B cell (primary cell): ENCODE measurements around the gene MTFR1L. TPM values are rescaled to one million over a fixed set of nuclear protein-coding genes. Genes with fewer than 3 reads are reported as not detected.

Experiments
- ATAC-seq: fragments of 200-7000 bp; cut with Tn5 transposase; one replicate; pipeline ENCODE4 v1.10.0; 2021; ENCODE audit warnings: low read depth, mild to moderate bottlenecking, moderate number of reproducible peaks, moderate library complexity
- CTCF ChIA-PET: fragments of 350-600 bp; sonication (Branson Sonifier 250); formaldehyde crosslinking; loops from one replicate; lab custom pipeline; 2021; ENCODE audit warnings: antibody characterized with exemption, inconsistent platforms; lab: Charles Lee
- POLR2A ChIA-PET: fragments of 350-600 bp; sonication (Branson Sonifier 250); formaldehyde crosslinking; loops from one replicate; lab custom pipeline; 2021; ENCODE audit warnings: antibody characterized with exemption; lab: Charles Lee
- DNase-seq: peaks from one replicate; pipeline ENCODE4 v3.0.0; 2013
- H2AFZ ChIP-seq: 2 replicates; pipeline ENCODE4 v1.6.1; 2012; ENCODE audit warnings: mild to moderate bottlenecking, low read depth, low read length; ENCODE audit not compliant: insufficient read depth, poor library complexity, severe bottlenecking
- H3K27ac ChIP-seq, 2 donors: 1 replicate in 1 of 2; 2 replicates in 1 of 2; pipeline ENCODE4 v1.5.1; 2012 to 2013; ENCODE audit warnings: low read length in 2 of 2, mild to moderate bottlenecking in 2 of 2, moderate library complexity in 1 of 2
- H3K27me3 ChIP-seq, 4 experiments: fragments of 200-600 bp in 1 of 4; sonication (generic) in 1 of 4; replicated peaks in 1 of 4; 1 replicate in 2 of 4; 2 replicates in 2 of 4; pipeline versions ENCODE4 v1.6.1 to v1.7.0; 2013 to 2016; ENCODE audit warnings: low read length in 3 of 4, mild to moderate bottlenecking in 2 of 4, mixed read lengths in 1 of 4, moderate library complexity in 1 of 4; ENCODE audit not compliant: insufficient read depth in 4 of 4, control insufficient read depth in 3 of 4; ENCODE audit errors: control extremely low read depth in 1 of 4
- H3K36me3 ChIP-seq, 2 experiments: replicated peaks in 1 of 2; 1 replicate in 1 of 2; 2 replicates in 1 of 2; pipeline versions ENCODE4 v1.6.1 to v1.7.1; 2013; ENCODE audit warnings: low read length in 1 of 2; ENCODE audit not compliant: insufficient read depth in 2 of 2, control insufficient read depth in 1 of 2; ENCODE audit errors: control extremely low read depth in 1 of 2, extremely low read depth in 1 of 2
- H3K4me1 ChIP-seq, 2 donors: fragments of 200-600 bp in 1 of 2; sonication (generic) in 1 of 2; 1 replicate in 1 of 2; 2 replicates in 1 of 2; pipeline versions ENCODE4 v1.5.1 to v1.6.1; 2013 to 2017; ENCODE audit warnings: low read length in 2 of 2; ENCODE audit not compliant: control insufficient read depth in 2 of 2, insufficient read depth in 2 of 2
- H3K4me2 ChIP-seq: replicated peaks from 2 replicates; pipeline ENCODE3; 2012; ENCODE audit warnings: mild to moderate bottlenecking, low read depth, low read length; ENCODE audit not compliant: poor library complexity, severe bottlenecking
- H3K4me3 ChIP-seq, 5 experiments: fragments of 200-600 bp in 1 of 5; sonication (generic) in 1 of 5; 1 replicate in 3 of 5; 2 replicates in 2 of 5; pipeline versions ENCODE4 v1.5.1 to v1.7.0; 2011 to 2016; ENCODE audit warnings: low read length in 4 of 5, mild to moderate bottlenecking in 4 of 5, low read depth in 2 of 5, control low read depth in 1 of 5, moderate library complexity in 1 of 5; ENCODE audit not compliant: insufficient read depth in 1 of 5; ENCODE audit errors: control extremely low read depth in 1 of 5, extremely low read depth in 1 of 5
- H3K79me2 ChIP-seq: fragments of 200-600 bp; sonication (generic); one replicate; pipeline ENCODE4 v1.6.0; 2016; ENCODE audit warnings: low read length; ENCODE audit not compliant: control insufficient read depth, insufficient read depth
- H3K9ac ChIP-seq: fragments of 200-600 bp; sonication (generic); 2 replicates; pipeline ENCODE4 v1.6.1; 2017; ENCODE audit warnings: mild to moderate bottlenecking, low read length, moderate library complexity
- H3K9me3 ChIP-seq, 3 donors: one replicate each; pipeline versions ENCODE4 v1.6.1 to v1.7.1; 2013; ENCODE audit warnings: low read length in 2 of 3; ENCODE audit not compliant: control insufficient read depth in 2 of 3, insufficient read depth in 1 of 3; ENCODE audit errors: control extremely low read depth in 1 of 3
- H4K20me1 ChIP-seq: 2 replicates; pipeline ENCODE4 v1.6.0; 2012; ENCODE audit warnings: mild to moderate bottlenecking, low read length; ENCODE audit not compliant: insufficient read depth, control insufficient read depth, poor library complexity, severe bottlenecking
- H3K27ac Mint-ChIP-seq: one replicate; pipeline ENCODE4 v1.8.0; 2021; ENCODE audit warnings: mixed read lengths
- H3K27me3 Mint-ChIP-seq: one replicate; pipeline ENCODE4 v1.8.0; 2021; ENCODE audit warnings: mixed read lengths
- H3K4me1 Mint-ChIP-seq: one replicate; pipeline ENCODE4 v1.8.0; 2021; ENCODE audit warnings: mixed read lengths
- H3K4me3 Mint-ChIP-seq: one replicate; pipeline ENCODE4 v1.8.0; 2021; ENCODE audit warnings: mixed read lengths
- H3K9me3 Mint-ChIP-seq: one replicate; pipeline ENCODE4 v1.8.0; 2022; ENCODE audit warnings: mixed read lengths; ENCODE audit not compliant: insufficient read depth
- CTCF ChIP-seq: fragments of 200-600 bp; IDR thresholded peaks from one replicate; pipeline ENCODE4 v1.8.0; 2022; ENCODE audit warnings: antibody characterized with exemption, mild to moderate bottlenecking
- EZH2 ChIP-seq: IDR thresholded peaks from 2 replicates; pipeline ENCODE4 v1.6.1; 2012; ENCODE audit warnings: borderline replicate concordance, low read depth, mild to moderate bottlenecking, moderate library complexity, low read length; ENCODE audit not compliant: insufficient read depth, poor library complexity, severe bottlenecking
- WGBS: methylation state at CpG from one replicate; pipeline ENCODE4 v1.1.5; 2013; ENCODE audit warnings: missing lambda C conversion rate; ENCODE audit not compliant: insufficient coverage; 5-methylcytosine and 5-hydroxymethylcytosine counted together
- intact Hi-C: fragments of 100-400 bp; cut with micrococcal nuclease; formaldehyde crosslinking; loops from one replicate; pipeline ENCODE4 v1.10.0; 2022
- polyA plus RNA-seq: library from polyadenylated mRNA; depleted of rRNA; stranded (reverse); fragments of >200 nt; gene quantifications from 2 replicates; pipeline ENCODE4 v1.2.3, GENCODE V29; 2012
- total RNA-seq, 2 donors: library from RNA; stranded (reverse); fragments of 120-200 nt in 1 of 2; gene quantifications; 1 replicate in 1 of 2; 2 replicates in 1 of 2; pipeline versions ENCODE4 v1.2.3 to v1.2.4, GENCODE V29; 2013 to 2022

Gene MTFR1L
- total and polyA plus RNA-seq, 2 donors (not counting 1 experiment from before 2014, with no cell fraction given): 41.5 to 44.6 TPM

DNA sequence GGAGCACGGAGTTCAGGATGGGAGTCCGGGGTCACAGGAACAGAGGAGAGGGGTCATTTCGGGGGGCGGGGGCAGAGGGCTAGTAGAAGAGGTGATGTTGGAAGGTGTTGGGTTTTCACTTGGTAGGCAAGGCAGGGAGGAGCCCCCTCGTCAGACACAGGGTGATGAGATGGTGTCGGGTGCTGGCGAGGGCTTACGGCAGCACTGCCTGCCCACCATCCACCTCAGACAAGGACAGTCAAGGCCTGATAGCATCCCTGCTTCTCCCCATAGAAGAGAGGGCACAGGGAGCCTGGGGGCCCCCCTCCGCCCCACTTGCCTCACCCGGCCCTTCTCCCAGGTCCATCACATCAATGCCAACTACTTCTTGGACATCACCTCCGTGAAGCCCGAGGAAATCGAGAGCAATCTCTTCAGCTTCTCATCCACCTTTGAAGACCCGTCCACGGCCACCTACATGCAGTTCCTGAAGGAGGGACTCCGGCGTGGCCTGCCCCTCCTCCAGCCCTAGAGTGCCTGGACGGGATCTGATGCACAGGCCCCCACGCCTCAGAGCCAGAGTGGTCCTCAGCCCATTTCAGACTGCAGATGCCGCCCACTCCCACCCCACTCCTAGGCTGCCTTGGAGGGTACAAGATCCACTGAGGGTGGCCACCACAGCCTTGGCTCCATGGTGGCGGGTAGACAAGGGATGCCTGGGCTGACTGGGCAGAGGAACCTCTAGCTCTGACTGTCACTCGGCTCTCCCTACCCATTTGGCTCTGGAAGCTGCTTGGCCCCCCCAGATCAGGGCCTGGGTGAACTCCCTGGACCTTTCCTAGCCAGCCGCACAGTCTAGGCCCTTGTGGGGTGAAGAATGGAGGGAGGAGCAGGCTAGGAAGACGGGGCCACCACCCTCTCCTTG is 4.3 kb upstream of the MTFR1L start:
- Histone ChIP-seq H3K9ac (no peak overlapping the region), H3K27ac (no peak overlapping the region), H3K4me3 (no peak overlapping the region), H3K27me3 (no peaks in the 10 kb centered on the region), H3K79me2 (no peaks in the 10 kb centered on the region), H4K20me1 (no peaks in the 10 kb centered on the region), H2AFZ (no peak overlapping the region), H3K4me1 (peaks cover 9 to 17% of the 10 kb centered on the region in 2 donors), H3K36me3 (no peaks in the 10 kb centered on the region), H3K4me2 (no peak overlapping the region), H3K9me3 (no peaks in the 10 kb centered on the region)
- ChIA-PET CTCF (interaction anchor here (0.7 to 1.1 kb wide), 2 partner anchors 10 to 19 kb away, joined by 3 read pairs; no protein-coding TSS in a partner anchor), POLR2A (no interaction called here)
- WGBS: 91% methylated on average over 21 of the region's 24 CpGs
- no peaks in the 10 kb centered on the region for H3K9me3 Mint-ChIP-seq
- H3K4me3 Mint-ChIP-seq: no peak overlapping the region
- no peaks in the 10 kb centered on the region for H3K27me3 Mint-ChIP-seq
- H3K4me1 Mint-ChIP-seq: peaks cover 16% of the 10 kb centered on the region
- TF ChIP-seq CTCF (no peak), EZH2 (no peak)
- intact Hi-C loops: loop anchor here (10.0 kb wide), 1 partner anchor 571 kb away; the partner anchor contains the start of gene RSRP1
- DNase-seq: no peak
- ATAC-seq: no peak
- H3K27ac Mint-ChIP-seq: no peak overlapping the region

GRCh38 chr1:25816112-25816718 is 3.5 kb upstream of the MTFR1L start:
- Histone ChIP-seq H3K36me3 (no peaks in the 10 kb centered on the region), H3K4me1 (peaks cover 11 to 16% of the 10 kb centered on the region in 2 donors)
- CTCF ChIA-PET: no interaction called here

More at GRCh38 chr1:25816112-25816718, 3.5 kb upstream of the MTFR1L start:
- no peaks in the 10 kb centered on the region for H3K27me3 ChIP-seq
- H3K27me3 Mint-ChIP-seq: no peaks in the 10 kb centered on the region
- H3K4me2 ChIP-seq: no peak overlapping the region
- no peak overlapping the region for H3K27ac Mint-ChIP-seq
- intact Hi-C loops: loop anchor here (10.0 kb wide), 1 partner anchor 571 kb away; the partner anchor contains the start of gene RSRP1
- H3K4me3 Mint-ChIP-seq: no peak overlapping the region
- no peak for ATAC-seq
- H3K4me3 ChIP-seq: no peak overlapping the region
- peaks cover 2% of the 10 kb centered on the region for H4K20me1 ChIP-seq
- H3K9me3 ChIP-seq: no peaks in the 10 kb centered on the region
- WGBS: 91% methylated on average over 14 of the region's 15 CpGs
- H3K9ac ChIP-seq: no peak overlapping the region
- no peaks in the 10 kb centered on the region for H3K9me3 Mint-ChIP-seq
- peaks cover 5% of the 10 kb centered on the region for H3K79me2 ChIP-seq
- no peak overlapping the region for H2AFZ ChIP-seq
- peaks cover 19% of the 10 kb centered on the region for H3K4me1 Mint-ChIP-seq
- POLR2A ChIA-PET: no interaction called here
- DNase-seq: no peak
- H3K27ac ChIP-seq: no peak overlapping the region
- TF ChIP-seq CTCF (no peak), EZH2 (no peak)
